C4-2B (cell line): ENCODE data around the gene THEMIS.

ENCODE experiments used
- ZFX ChIP-seq: fragments of 450-650 bp; IDR thresholded peaks from 2 replicates; pipeline ENCODE4 v1.6.1; 2017
- TF ChIP-seq, protein P1 (sequence below): fragments of 450-650 bp; conservative IDR thresholded peaks from 2 replicates; pipeline ENCODE4 v1.5.1; 2017; ENCODE audit warnings: mild to moderate bottlenecking

DNA sequence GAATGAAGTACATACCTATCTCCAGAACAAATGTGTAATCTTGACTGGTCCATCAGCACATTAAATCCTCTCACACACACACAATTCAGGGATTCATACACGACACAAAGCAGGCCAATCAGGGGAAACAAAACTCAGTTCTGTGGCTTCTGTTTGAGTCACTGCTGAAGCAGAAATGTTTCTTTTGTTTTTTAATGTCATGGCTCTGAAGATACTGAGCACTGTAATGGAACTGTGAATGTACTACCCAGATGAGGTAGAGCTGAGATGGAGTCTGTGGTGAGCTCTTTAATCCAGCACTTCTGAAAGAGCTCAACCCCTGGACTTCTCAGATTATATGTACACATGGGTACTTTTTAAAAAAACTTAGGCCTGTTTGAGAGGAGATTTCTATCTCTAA is 116.4 kb downstream of the THEMIS start:
- TF ChIP-seq, protein P1, sequence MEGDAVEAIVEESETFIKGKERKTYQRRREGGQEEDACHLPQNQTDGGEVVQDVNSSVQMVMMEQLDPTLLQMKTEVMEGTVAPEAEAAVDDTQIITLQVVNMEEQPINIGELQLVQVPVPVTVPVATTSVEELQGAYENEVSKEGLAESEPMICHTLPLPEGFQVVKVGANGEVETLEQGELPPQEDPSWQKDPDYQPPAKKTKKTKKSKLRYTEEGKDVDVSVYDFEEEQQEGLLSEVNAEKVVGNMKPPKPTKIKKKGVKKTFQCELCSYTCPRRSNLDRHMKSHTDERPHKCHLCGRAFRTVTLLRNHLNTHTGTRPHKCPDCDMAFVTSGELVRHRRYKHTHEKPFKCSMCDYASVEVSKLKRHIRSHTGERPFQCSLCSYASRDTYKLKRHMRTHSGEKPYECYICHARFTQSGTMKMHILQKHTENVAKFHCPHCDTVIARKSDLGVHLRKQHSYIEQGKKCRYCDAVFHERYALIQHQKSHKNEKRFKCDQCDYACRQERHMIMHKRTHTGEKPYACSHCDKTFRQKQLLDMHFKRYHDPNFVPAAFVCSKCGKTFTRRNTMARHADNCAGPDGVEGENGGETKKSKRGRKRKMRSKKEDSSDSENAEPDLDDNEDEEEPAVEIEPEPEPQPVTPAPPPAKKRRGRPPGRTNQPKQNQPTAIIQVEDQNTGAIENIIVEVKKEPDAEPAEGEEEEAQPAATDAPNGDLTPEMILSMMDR: no peak
- no peak for TF ChIP-seq ZFX
